A673 (cell line): ENCODE data around the gene STX18.

Experiments
- CTCF ChIP-seq: fragments of 300-800, 200-600 bp; sonication (generic); conservative IDR thresholded peaks from 2 replicates; pipeline ENCODE4 v1.5.1; 2017; ENCODE audit warnings: low read depth, mild to moderate bottlenecking, antibody characterized with exemption, low read length, moderate library complexity, mixed read lengths
- EZH2 ChIP-seq: fragments of 200-600 bp; sonication (generic); IDR thresholded peaks from 2 replicates; pipeline ENCODE4 v1.6.1; 2017; ENCODE audit warnings: borderline replicate concordance, low read depth, mild to moderate bottlenecking, mixed read lengths, antibody characterized with exemption, low read length; ENCODE audit not compliant: poor library complexity, severe bottlenecking

GRCh38 chr4:4446434-4446833, 95.4 kb downstream of the STX18 start:
- TF ChIP-seq CTCF (no peak), EZH2 (no peak)
